Measurements from ENCODE around the gene CHCHD3. TPM values are rescaled to one million over a fixed set of nuclear protein-coding genes. Genes with fewer than 3 reads are reported as not detected.

The CHCHD3 gene
- total RNA-seq, 6 experiments from 2014 or later: 16.5 to 42.6 (median 21.6) TPM

DNA sequence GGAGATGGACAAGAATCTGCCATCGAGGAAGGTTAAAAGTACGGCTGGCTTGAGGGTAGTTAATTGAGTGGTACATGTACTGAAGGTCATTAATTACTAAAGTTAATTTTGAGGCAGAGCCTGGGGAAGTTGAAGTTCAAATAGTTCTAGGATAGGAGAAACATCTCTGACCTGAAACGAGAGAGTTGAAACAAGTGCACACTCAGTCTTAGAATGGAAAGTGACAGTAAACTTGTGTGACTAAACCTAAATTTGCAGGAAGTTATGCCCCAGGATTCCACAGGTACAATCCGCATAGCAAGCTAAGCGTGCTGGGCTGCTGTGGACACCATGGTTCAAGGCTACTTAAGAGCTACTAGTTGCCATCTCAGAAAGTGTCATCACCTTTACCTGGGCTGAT, 209.9 kb downstream of the CHCHD3 start:
- ATAC-seq (no peak), DNase-seq (no peak)
- no peaks in the 10 kb centered on the region for H3K9me3 ChIP-seq
- no peak overlapping the region for H3K4me3 ChIP-seq
- no peaks in the 10 kb centered on the region for H3K27me3 ChIP-seq
- TF ChIP-seq, protein P1, sequence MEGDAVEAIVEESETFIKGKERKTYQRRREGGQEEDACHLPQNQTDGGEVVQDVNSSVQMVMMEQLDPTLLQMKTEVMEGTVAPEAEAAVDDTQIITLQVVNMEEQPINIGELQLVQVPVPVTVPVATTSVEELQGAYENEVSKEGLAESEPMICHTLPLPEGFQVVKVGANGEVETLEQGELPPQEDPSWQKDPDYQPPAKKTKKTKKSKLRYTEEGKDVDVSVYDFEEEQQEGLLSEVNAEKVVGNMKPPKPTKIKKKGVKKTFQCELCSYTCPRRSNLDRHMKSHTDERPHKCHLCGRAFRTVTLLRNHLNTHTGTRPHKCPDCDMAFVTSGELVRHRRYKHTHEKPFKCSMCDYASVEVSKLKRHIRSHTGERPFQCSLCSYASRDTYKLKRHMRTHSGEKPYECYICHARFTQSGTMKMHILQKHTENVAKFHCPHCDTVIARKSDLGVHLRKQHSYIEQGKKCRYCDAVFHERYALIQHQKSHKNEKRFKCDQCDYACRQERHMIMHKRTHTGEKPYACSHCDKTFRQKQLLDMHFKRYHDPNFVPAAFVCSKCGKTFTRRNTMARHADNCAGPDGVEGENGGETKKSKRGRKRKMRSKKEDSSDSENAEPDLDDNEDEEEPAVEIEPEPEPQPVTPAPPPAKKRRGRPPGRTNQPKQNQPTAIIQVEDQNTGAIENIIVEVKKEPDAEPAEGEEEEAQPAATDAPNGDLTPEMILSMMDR (IDR thresholded peaks at IDR 0.05): no peak
- TF ChIP-seq POLR2A (IDR thresholded peaks at IDR 0.05): no peak
- H3K4me1 ChIP-seq: no peaks in the 10 kb centered on the region
- intact Hi-C loops (cut with DNase I): no loop called here
- H3K36me3 ChIP-seq: no peaks in the 10 kb centered on the region
- H3K27ac ChIP-seq: no peak overlapping the region
- WGBS (ENCODE audit: insufficient coverage, low coverage, low lambda C conversion rate, missing lambda C conversion rate): 77% methylated on average over 5 of the region's 5 CpGs

- Histone ChIP-seq H3K27ac (no peak overlapping the region), H3K36me3 (no peaks in the 10 kb centered on the region), H3K9me3 (no peaks in the 10 kb centered on the region), H3K27me3 (no peaks in the 10 kb centered on the region), H3K4me1 (no peaks in the 10 kb centered on the region), H3K4me3 (no peak overlapping the region)
- no peak for ATAC-seq
- intact Hi-C loops (cut with DNase I): no loop called here
- no peak for DNase-seq
- TF ChIP-seq, protein P1 (IDR thresholded peaks at IDR 0.05): no peak
- TF ChIP-seq POLR2A (IDR thresholded peaks at IDR 0.05): no peak
- whole genome bisulfite sequencing (ENCODE audit: insufficient coverage, low coverage, low lambda C conversion rate, missing lambda C conversion rate): 75% methylated on average over 6 of the region's 6 CpGs
Measured at GRCh38 chr7:132871419-132871818, 210.5 kb downstream of the CHCHD3 start.

DNA sequence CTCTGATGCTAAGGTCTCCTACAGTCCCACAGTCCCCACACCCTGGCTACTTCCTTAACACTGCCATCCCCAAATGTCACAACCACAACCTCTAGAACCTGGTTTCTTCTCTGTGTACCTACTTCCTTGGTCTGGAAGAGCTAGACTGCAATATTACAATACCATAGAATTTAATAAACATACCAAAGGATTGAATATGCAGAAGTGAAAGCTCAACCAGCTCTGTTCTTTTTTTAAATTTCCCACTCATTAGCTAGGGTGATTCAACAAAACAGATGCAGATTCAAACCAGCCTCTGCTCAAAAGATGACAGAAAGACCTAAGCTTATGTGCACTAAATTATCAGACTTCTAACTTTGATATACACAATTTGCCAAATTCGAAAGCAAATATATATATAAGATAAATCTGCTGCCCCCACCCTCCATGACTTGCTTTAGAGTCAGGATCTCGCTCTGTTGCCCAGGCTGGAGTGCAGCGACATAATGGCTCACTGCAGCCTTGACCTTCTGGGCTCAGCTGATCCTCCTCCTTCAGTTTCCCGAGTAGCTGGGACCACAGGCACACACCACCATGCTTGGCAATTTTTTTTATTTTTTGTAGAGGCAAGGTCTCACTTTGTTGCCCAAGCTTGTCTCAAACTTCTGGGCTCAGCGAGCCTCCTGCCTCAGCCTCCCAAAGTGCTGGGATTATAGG, 212.6 kb downstream of the CHCHD3 start:
- WGBS (ENCODE audit: insufficient coverage, low coverage, low lambda C conversion rate, missing lambda C conversion rate): 100% methylated on average over 4 of the region's 5 CpGs
- TF ChIP-seq POLR2A (IDR thresholded peaks at IDR 0.05): no peak
- TF ChIP-seq, protein P1 (IDR thresholded peaks at IDR 0.05): no peak
- no peaks in the 10 kb centered on the region for H3K4me1 ChIP-seq

GRCh38 chr7:132866551-132866950, 215.3 kb downstream of the CHCHD3 start:
- TF ChIP-seq, protein P1 (IDR thresholded peaks at IDR 0.05): no peak
- no peak for TF ChIP-seq POLR2A (IDR thresholded peaks at IDR 0.05)
- 100% methylated on average over 1 of the region's 1 CpG for WGBS (ENCODE audit: insufficient coverage, low coverage, low lambda C conversion rate, missing lambda C conversion rate)
- H3K27me3 ChIP-seq: no peaks in the 10 kb centered on the region
- intact Hi-C loops (cut with DNase I): no loop called here
- no peak for ATAC-seq
- DNase-seq: no peak
- no peaks in the 10 kb centered on the region for H3K4me1 ChIP-seq
- no peaks in the 10 kb centered on the region for H3K9me3 ChIP-seq
- H3K4me3 ChIP-seq: no peak overlapping the region
- H3K27ac ChIP-seq: no peak overlapping the region
- H3K36me3 ChIP-seq: no peaks in the 10 kb centered on the region

More for the DNA sequence above, 212.6 kb downstream of the CHCHD3 start:
- no peak overlapping the region for H3K27ac ChIP-seq
- H3K27me3 ChIP-seq: no peaks in the 10 kb centered on the region
- ATAC-seq: no peak
- intact Hi-C loops (cut with DNase I): no loop called here
- DNase-seq: no peak
- H3K4me3 ChIP-seq: no peak overlapping the region
- H3K36me3 ChIP-seq: no peaks in the 10 kb centered on the region
- no peaks in the 10 kb centered on the region for H3K9me3 ChIP-seq

All from right lobe of liver (tissue), 6 donors.